GM23248 (cell line): ENCODE measurements around the gene CCDC91.

Experiments
- EZH2 ChIP-seq: fragments of 200-600 bp; sonication (generic); IDR thresholded peaks from 2 replicates; pipeline ENCODE4 v1.6.1; 2018; ENCODE audit warnings: antibody characterized with exemption, mild to moderate bottlenecking; ENCODE audit not compliant: insufficient read depth, poor library complexity, severe bottlenecking
- EZH2phosphoT487 ChIP-seq: fragments of 200-600 bp; sonication (generic); IDR thresholded peaks from 2 replicates; pipeline ENCODE4 v1.6.1; 2018; ENCODE audit warnings: antibody characterized with exemption, moderate library complexity, mild to moderate bottlenecking, low read depth; ENCODE audit not compliant: insufficient read depth

- TF ChIP-seq EZH2 (no peak), EZH2phosphoT487 (no peak)
Observed at GRCh38 chr12:28424965-28425364, 234.7 kb downstream of the CCDC91 start.
